GM12878 (cell line): ENCODE measurements around the gene SYTL1.

Experiments
- ASH2L ChIP-seq: fragments of 300-600, 200-600 bp; sonication (generic); IDR thresholded peaks from 2 replicates; pipeline ENCODE4 v1.6.1; 2017; ENCODE audit warnings: low read depth, mild to moderate bottlenecking, borderline replicate concordance
- ATF2 ChIP-seq: IDR thresholded peaks from 2 replicates; pipeline ENCODE4 v1.6.1; 2012; ENCODE audit warnings: low read length, inconsistent platforms
- CREB1 ChIP-seq: IDR thresholded peaks from 2 replicates; pipeline ENCODE4 v1.6.1; 2012; ENCODE audit warnings: low read depth, mild to moderate bottlenecking, inconsistent platforms
- ETV6 ChIP-seq, 2 experiments: fragments of 450-650 bp in 1 of 2; IDR thresholded peaks in 1 of 2; conservative IDR thresholded peaks in 1 of 2; 2 replicates each; pipeline ENCODE4 v1.6.1; 2014; ENCODE audit warnings: antibody characterized with exemption in 1 of 2, borderline replicate concordance in 1 of 2, low read depth in 1 of 2, mild to moderate bottlenecking in 1 of 2, moderate library complexity in 1 of 2
- GABPA ChIP-seq: IDR thresholded peaks from 2 replicates; pipeline ENCODE4 v1.6.1; 2014; ENCODE audit warnings: antibody characterized with exemption, low read depth, mild to moderate bottlenecking, inconsistent platforms
- MAX ChIP-seq: IDR thresholded peaks from 2 replicates; pipeline ENCODE4 v1.6.1; 2012; ENCODE audit warnings: low read depth, low read length, improper control_type of control experiment
- MYC ChIP-seq: IDR thresholded peaks from 2 replicates; pipeline ENCODE4 v1.6.1; 2011; ENCODE audit warnings: mild to moderate bottlenecking, low read length, moderate library complexity, inconsistent platforms; ENCODE audit not compliant: insufficient read depth, insufficient replicate concordance, insufficient read length, severe bottlenecking
- NR2C2 ChIP-seq: IDR thresholded peaks from 2 replicates; pipeline ENCODE4 v1.6.1; 2011; ENCODE audit warnings: borderline replicate concordance, low read depth; ENCODE audit not compliant: control insufficient read depth, insufficient read length
- POLR2A ChIP-seq: IDR thresholded peaks from 2 replicates; pipeline ENCODE4 v1.6.1; 2011; ENCODE audit warnings: low read depth, mild to moderate bottlenecking, low read length
- POLR2AphosphoS5 ChIP-seq: IDR thresholded peaks from 2 replicates; pipeline ENCODE4 v1.6.1; 2011; ENCODE audit warnings: mild to moderate bottlenecking, low read length, inconsistent platforms
- ZNF274 ChIP-seq: IDR thresholded peaks from one replicate; pipeline ENCODE4 v1.8.0; 2011; ENCODE audit not compliant: insufficient read length, insufficient read depth
- TF ChIP-seq, protein P1 (sequence below): fragments of 450-650 bp; IDR thresholded peaks from 2 replicates; pipeline ENCODE4 v1.6.1; 2017; ENCODE audit warnings: mild to moderate bottlenecking
- TF ChIP-seq, protein P2 (sequence below), 3 experiments: IDR thresholded peaks in 2 of 3; conservative IDR thresholded peaks in 1 of 3; 2 replicates each; pipeline ENCODE4 v1.5.1; 2011; ENCODE audit warnings: low read depth in 3 of 3, low read length in 3 of 3, mild to moderate bottlenecking in 3 of 3, control low read depth in 2 of 3, moderate library complexity in 2 of 3, inconsistent platforms in 1 of 3, mixed read lengths in 1 of 3; ENCODE audit not compliant: control insufficient read depth in 2 of 3, insufficient read depth in 1 of 3; ENCODE audit errors: extremely low read depth in 1 of 3
- TF ChIP-seq, protein P3 (sequence below): fragments of 450-650 bp; IDR thresholded peaks from 2 replicates; pipeline ENCODE4 v1.6.1; 2016; ENCODE audit warnings: mild to moderate bottlenecking

DNA sequence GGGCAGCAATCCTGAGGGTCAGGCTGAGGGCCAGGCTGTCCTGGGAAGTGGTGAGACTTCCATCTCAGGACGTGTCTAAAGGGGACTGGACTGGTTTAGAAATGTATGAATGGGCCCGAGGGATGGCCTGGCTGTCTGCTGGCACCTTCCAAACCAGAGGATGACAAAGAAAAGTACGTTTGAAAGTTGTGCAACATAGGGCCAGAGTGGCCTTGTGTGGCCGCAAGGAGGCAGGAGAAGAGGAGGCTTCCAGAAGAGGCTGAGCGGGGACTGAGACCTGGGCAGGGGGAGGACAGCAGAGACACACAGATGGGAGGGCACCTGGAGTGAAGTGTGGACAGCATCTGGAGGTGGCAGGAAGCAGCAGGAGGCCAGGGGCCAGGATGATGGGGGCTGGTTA, 2.6 kb upstream of the SYTL1 start:
- TF ChIP-seq, protein P1, sequence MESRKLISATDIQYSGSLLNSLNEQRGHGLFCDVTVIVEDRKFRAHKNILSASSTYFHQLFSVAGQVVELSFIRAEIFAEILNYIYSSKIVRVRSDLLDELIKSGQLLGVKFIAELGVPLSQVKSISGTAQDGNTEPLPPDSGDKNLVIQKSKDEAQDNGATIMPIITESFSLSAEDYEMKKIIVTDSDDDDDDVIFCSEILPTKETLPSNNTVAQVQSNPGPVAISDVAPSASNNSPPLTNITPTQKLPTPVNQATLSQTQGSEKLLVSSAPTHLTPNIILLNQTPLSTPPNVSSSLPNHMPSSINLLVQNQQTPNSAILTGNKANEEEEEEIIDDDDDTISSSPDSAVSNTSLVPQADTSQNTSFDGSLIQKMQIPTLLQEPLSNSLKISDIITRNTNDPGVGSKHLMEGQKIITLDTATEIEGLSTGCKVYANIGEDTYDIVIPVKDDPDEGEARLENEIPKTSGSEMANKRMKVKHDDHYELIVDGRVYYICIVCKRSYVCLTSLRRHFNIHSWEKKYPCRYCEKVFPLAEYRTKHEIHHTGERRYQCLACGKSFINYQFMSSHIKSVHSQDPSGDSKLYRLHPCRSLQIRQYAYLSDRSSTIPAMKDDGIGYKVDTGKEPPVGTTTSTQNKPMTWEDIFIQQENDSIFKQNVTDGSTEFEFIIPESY: no peak
- no peak for TF ChIP-seq POLR2A
- TF ChIP-seq GABPA: no peak
- no peak for TF ChIP-seq NR2C2
- TF ChIP-seq, protein P2, sequence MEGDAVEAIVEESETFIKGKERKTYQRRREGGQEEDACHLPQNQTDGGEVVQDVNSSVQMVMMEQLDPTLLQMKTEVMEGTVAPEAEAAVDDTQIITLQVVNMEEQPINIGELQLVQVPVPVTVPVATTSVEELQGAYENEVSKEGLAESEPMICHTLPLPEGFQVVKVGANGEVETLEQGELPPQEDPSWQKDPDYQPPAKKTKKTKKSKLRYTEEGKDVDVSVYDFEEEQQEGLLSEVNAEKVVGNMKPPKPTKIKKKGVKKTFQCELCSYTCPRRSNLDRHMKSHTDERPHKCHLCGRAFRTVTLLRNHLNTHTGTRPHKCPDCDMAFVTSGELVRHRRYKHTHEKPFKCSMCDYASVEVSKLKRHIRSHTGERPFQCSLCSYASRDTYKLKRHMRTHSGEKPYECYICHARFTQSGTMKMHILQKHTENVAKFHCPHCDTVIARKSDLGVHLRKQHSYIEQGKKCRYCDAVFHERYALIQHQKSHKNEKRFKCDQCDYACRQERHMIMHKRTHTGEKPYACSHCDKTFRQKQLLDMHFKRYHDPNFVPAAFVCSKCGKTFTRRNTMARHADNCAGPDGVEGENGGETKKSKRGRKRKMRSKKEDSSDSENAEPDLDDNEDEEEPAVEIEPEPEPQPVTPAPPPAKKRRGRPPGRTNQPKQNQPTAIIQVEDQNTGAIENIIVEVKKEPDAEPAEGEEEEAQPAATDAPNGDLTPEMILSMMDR (IDR thresholded peaks at IDR 0.05 in 2 of 3, conservative IDR thresholded peaks at IDR 0.05 in 1 of 3; ENCODE audit: control insufficient read depth in 2 of 3, extremely low read depth in 1 of 3, insufficient read depth in 1 of 3, low read depth in 3 of 3, low read length in 3 of 3): no peak
- no peak for TF ChIP-seq ATF2
- TF ChIP-seq CREB1: no peak
- TF ChIP-seq ASH2L: no peak
- TF ChIP-seq, protein P3, sequence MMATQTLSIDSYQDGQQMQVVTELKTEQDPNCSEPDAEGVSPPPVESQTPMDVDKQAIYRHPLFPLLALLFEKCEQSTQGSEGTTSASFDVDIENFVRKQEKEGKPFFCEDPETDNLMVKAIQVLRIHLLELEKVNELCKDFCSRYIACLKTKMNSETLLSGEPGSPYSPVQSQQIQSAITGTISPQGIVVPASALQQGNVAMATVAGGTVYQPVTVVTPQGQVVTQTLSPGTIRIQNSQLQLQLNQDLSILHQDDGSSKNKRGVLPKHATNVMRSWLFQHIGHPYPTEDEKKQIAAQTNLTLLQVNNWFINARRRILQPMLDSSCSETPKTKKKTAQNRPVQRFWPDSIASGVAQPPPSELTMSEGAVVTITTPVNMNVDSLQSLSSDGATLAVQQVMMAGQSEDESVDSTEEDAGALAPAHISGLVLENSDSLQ: no peak
- no peak for TF ChIP-seq ZNF274
- TF ChIP-seq MAX: no peak
- TF ChIP-seq MYC: no peak
- TF ChIP-seq POLR2AphosphoS5: no peak
- no peak for TF ChIP-seq ETV6 (conservative IDR thresholded peaks at IDR 0.05 in 1 of 2, IDR thresholded peaks at IDR 0.05 in 1 of 2; ENCODE audit: borderline replicate concordance in 1 of 2, low read depth in 1 of 2)
